ENCODE results near the gene CD274.

DNA sequence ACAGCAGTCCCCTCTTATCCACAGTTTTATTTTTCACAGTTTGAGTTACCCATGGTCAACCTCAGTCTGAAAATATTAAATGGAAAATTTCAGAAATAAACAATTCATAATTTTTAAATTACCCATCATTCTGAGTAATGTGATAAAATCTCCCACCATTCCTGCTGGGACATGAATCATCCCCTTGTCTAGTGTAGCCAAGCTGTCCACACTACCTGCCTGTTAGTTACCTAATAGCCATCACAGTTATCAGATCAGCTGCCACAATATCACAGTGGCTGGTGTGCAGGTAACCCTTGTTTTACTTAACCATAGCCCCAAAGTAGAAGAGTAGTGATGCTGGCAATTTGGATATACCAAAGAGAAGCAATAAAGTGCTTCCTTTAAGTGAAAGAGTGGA, 23.3 kb upstream of the CD274 start:
- TF ChIP-seq, protein P1, sequence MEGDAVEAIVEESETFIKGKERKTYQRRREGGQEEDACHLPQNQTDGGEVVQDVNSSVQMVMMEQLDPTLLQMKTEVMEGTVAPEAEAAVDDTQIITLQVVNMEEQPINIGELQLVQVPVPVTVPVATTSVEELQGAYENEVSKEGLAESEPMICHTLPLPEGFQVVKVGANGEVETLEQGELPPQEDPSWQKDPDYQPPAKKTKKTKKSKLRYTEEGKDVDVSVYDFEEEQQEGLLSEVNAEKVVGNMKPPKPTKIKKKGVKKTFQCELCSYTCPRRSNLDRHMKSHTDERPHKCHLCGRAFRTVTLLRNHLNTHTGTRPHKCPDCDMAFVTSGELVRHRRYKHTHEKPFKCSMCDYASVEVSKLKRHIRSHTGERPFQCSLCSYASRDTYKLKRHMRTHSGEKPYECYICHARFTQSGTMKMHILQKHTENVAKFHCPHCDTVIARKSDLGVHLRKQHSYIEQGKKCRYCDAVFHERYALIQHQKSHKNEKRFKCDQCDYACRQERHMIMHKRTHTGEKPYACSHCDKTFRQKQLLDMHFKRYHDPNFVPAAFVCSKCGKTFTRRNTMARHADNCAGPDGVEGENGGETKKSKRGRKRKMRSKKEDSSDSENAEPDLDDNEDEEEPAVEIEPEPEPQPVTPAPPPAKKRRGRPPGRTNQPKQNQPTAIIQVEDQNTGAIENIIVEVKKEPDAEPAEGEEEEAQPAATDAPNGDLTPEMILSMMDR (conservative IDR thresholded peaks at IDR 0.05; ENCODE audit: low read depth in 2 of 2), result no peak
- TF ChIP-seq EZH2 (IDR thresholded peaks at IDR 0.05; ENCODE audit: low read depth, unreplicated experiment), result no peak
